Ovary (tissue), 9 donors: ENCODE measurements around the gene NCOA1. TPM values are rescaled to one million over a fixed set of nuclear protein-coding genes. Genes with fewer than 3 reads are reported as not detected.

Experiments
- DNase-seq, 5 donors: peaks; one replicate each; pipeline ENCODE4 v3.0.0-alpha.2; 2019 to 2020
- H3K27ac ChIP-seq, 2 donors: fragments of 200-600 bp; one replicate each; pipeline versions ENCODE4 v1.5.1 to v1.8.0; 2019 to 2022
- H3K27me3 ChIP-seq: fragments of 200-600 bp; one replicate; pipeline ENCODE4 v1.8.0; 2022
- H3K36me3 ChIP-seq: fragments of 200-600 bp; sonication (generic); one replicate; pipeline ENCODE4 v1.5.1; 2019
- H3K4me1 ChIP-seq: one replicate; pipeline ENCODE4 v1.8.1; 2013; ENCODE audit warnings: mild to moderate bottlenecking, moderate library complexity; ENCODE audit not compliant: insufficient read depth
- H3K4me3 ChIP-seq: fragments of 200-600 bp; sonication (generic); one replicate; pipeline ENCODE4 v1.5.1; 2017
- H3K9me3 ChIP-seq, 2 donors: fragments of 200-600 bp in 1 of 2; sonication (generic) in 1 of 2; one replicate each; pipeline versions ENCODE4 v1.5.1 to v1.8.1; 2013 to 2019; ENCODE audit warnings: mild to moderate bottlenecking in 1 of 2, moderate library complexity in 1 of 2
- CTCF ChIP-seq, 3 donors: fragments of 450-650 bp in 2 of 3; fragments of 200-600 bp in 1 of 3; IDR thresholded peaks; one replicate each; pipeline versions ENCODE4 v1.5.1 to v1.8.0; 2016 to 2022; ENCODE audit warnings: antibody characterized with exemption in 3 of 3, mild to moderate bottlenecking in 1 of 3
- EP300 ChIP-seq: sonication (generic); formaldehyde crosslinking; IDR thresholded peaks from one replicate; pipeline ENCODE4 v1.6.1; 2017; ENCODE audit warnings: antibody characterized with exemption
- POLR2A ChIP-seq: fragments of 450-650 bp; IDR thresholded peaks from one replicate; pipeline ENCODE4 v1.6.1; 2017; ENCODE audit warnings: antibody characterized with exemption, mild to moderate bottlenecking, moderate library complexity
- WGBS, 3 donors: extraction: QIAGEN DNeasy Blood & Tissue Kit in 1 of 3; methylation state at CpG; one replicate each; pipeline versions ENCODE4 v1.1.5 to v1.1.7; 2013 to 2017; 5-methylcytosine and 5-hydroxymethylcytosine counted together
- intact Hi-C, 4 donors: fragments of 100-400 bp; cut with DNase I; formaldehyde crosslinking; loops; one replicate each; pipeline versions ENCODE4 v1.11.0 to v1.15.1; 2022 to 2023
- polyA plus RNA-seq, 2 donors: library from polyadenylated mRNA; stranded (reverse); fragments of 200-250 nt in 1 of 2; fragments of 350-450 nt in 1 of 2; fragmentation: Illumina TruSeq in 1 of 2; extraction: RNeasy Lipid Tissue Mini Kit (QIAGEN cat#74804) in 1 of 2; gene quantifications; one replicate each; pipeline ENCODE4 v1.2.3, GENCODE V29; 2013 to 2014
- total RNA-seq, 7 donors: library from RNA; depleted of rRNA in 2 of 7; stranded (reverse); fragments of >200 nt in 2 of 7; fragmentation: NEBNext Ultra II Directional in 3 of 7; extraction: Animal tissue kit (Norgen Biotek cat#: 25700) in 3 of 7; gene quantifications; one replicate each; pipeline versions ENCODE4 v1.1.0 to v1.2.4, GENCODE V29; 2016 to 2023
- donor health status: DM: no; HTN: no; CAD: no; lungs with moderate emphysema.
- donor health status: DM: no; HTN: no; CAD: no.
- donor health status: Bipolar disorder and iron deficiency.
- donor health status: DM: yes; HTN: yes; CAD: no.
- donor health status: DM: no; HTN: no; CAD: no.
- donor health status: DM: yes; HTN: yes; CAD: no.

The NCOA1 gene
- total and polyA plus RNA-seq, 9 donors, result 20.2 to 69.0 (median 57.3) TPM

GRCh38 chr2:24632172-24632571 is 141.1 kb downstream of the NCOA1 start:
- no peaks in the 10 kb centered on the region for H3K27me3 ChIP-seq
- 91 to 97% (median 95%) methylated on average over 1 of the region's 1 CpG for WGBS, 3 donors
- no peak for TF ChIP-seq CTCF (IDR thresholded peaks at IDR 0.05)
- no peak for TF ChIP-seq EP300
- no peak for TF ChIP-seq POLR2A
- intact Hi-C loops, result no loop called here
- no peak for DNase-seq
- no peaks in the 10 kb centered on the region for H3K36me3 ChIP-seq
- H3K4me1 ChIP-seq, result no peaks in the 10 kb centered on the region
- no peak overlapping the region for H3K27ac ChIP-seq
- no peaks in the 10 kb centered on the region for H3K9me3 ChIP-seq
- no peak overlapping the region for H3K4me3 ChIP-seq

- intact Hi-C loops, result no loop called here
- DNase-seq, result no peak
- 76 to 84% (median 84%) methylated on average over 2 of the region's 2 CpGs for WGBS, 3 donors
- H3K27ac ChIP-seq, result no peak overlapping the region
- H3K27me3 ChIP-seq, result no peaks in the 10 kb centered on the region
- H3K4me3 ChIP-seq, result no peak overlapping the region
- no peaks in the 10 kb centered on the region for H3K9me3 ChIP-seq
- H3K4me1 ChIP-seq, result no peaks in the 10 kb centered on the region
- TF ChIP-seq CTCF (IDR thresholded peaks at IDR 0.05), result no peak
- no peaks in the 10 kb centered on the region for H3K36me3 ChIP-seq
Measured at GRCh38 chr2:24635181-24635580, 144.1 kb downstream of the NCOA1 start.

GRCh38 chr2:24638568-24638967 is 147.5 kb downstream of the NCOA1 start:
- intact Hi-C loops, result no loop called here
- Histone ChIP-seq H3K27ac (no peak overlapping the region), H3K27me3 (no peaks in the 10 kb centered on the region), H3K9me3 (no peaks in the 10 kb centered on the region), H3K36me3 (no peaks in the 10 kb centered on the region), H3K4me1 (no peaks in the 10 kb centered on the region), H3K4me3 (no peak overlapping the region)
- WGBS, 3 donors, result 88 to 96% (median 94%) methylated on average over 1 of the region's 1 CpG
- TF ChIP-seq CTCF (IDR thresholded peaks at IDR 0.05) (no peak), EP300 (no peak), POLR2A (no peak)
- no peak for DNase-seq

GRCh38 chr2:24642351-24642750 is 151.3 kb downstream of the NCOA1 start:
- Histone ChIP-seq H3K27ac (no peak overlapping the region), H3K36me3 (no peaks in the 10 kb centered on the region), H3K27me3 (no peaks in the 10 kb centered on the region), H3K4me3 (no peak overlapping the region), H3K4me1 (no peaks in the 10 kb centered on the region), H3K9me3 (no peaks in the 10 kb centered on the region)
- intact Hi-C loops, result no loop called here
- WGBS, 3 donors, result 70 to 80% (median 74%) methylated on average over 1 of the region's 1 CpG
- DNase-seq, result no peak
- no peak for TF ChIP-seq POLR2A
- TF ChIP-seq CTCF (IDR thresholded peaks at IDR 0.05), result no peak
- no peak for TF ChIP-seq EP300

- no peak for DNase-seq
- Histone ChIP-seq H3K36me3 (no peaks in the 10 kb centered on the region), H3K4me3 (no peak overlapping the region), H3K27ac (no peak overlapping the region), H3K4me1 (no peaks in the 10 kb centered on the region), H3K9me3 (no peaks in the 10 kb centered on the region), H3K27me3 (no peaks in the 10 kb centered on the region)
- intact Hi-C loops, result no loop called here
- 14 to 23% (median 15%) methylated on average over 1 of the region's 1 CpG for WGBS, 3 donors
- TF ChIP-seq CTCF (IDR thresholded peaks at IDR 0.05), result no peak
- no peak for TF ChIP-seq EP300
- TF ChIP-seq POLR2A, result no peak
Measured at GRCh38 chr2:24643051-24643450, 152.0 kb downstream of the NCOA1 start.
